ENCODE data around the gene TRMT61B. TPM values are rescaled to one million over a fixed set of nuclear protein-coding genes. Genes with fewer than 3 reads are reported as not detected.
A peak's percentile ranks its signal among the peaks of the same experiment; 100 is the strongest.

The TRMT61B gene
- total and polyA plus RNA-seq, 2 donors (not counting 1 experiment from before 2014, with no cell fraction given): 13.5 to 14.4 TPM

- Histone ChIP-seq H2AFZ (ENCODE audit: low read length) (peak within 1 kb of the TSS; percentile 93), H3K36me3 (ENCODE audit: control insufficient read depth, insufficient read depth, low read length) (no peaks in the 10 kb centered on the region), H3K9me3 (ENCODE audit: control insufficient read depth, insufficient read depth, low read depth, low read length) (no peaks in the 10 kb centered on the region), H3K9ac (ENCODE audit: insufficient read depth, low read length) (peak within 1 kb of the TSS; percentile 96), H3K27me3 (ENCODE audit: control insufficient read depth, insufficient read depth, low read length) (no peaks in the 10 kb centered on the region), H3K4me3 (replicated peaks in 1 of 4; ENCODE audit: control extremely low read depth in 1 of 4, insufficient read depth in 1 of 4, low read depth in 3 of 4, low read length in 4 of 4) (peak within 1 kb of the TSS; percentile 91 to 99 (median 97)), H3K79me2 (ENCODE audit: control insufficient read depth, insufficient read depth, low read length) (peaks cover 52% of the 10 kb centered on the region), H3K4me2 (ENCODE audit: extremely low read depth, insufficient read depth, low read length) (peak within 1 kb of the TSS; percentile 96), H4K20me1 (ENCODE audit: control insufficient read depth, extremely low read depth, insufficient read depth, low read length) (peaks cover 15% of the 10 kb centered on the region), H3K4me1 (ENCODE audit: control insufficient read depth, extremely low read depth, insufficient read depth, low read length) (peaks cover 10% of the 10 kb centered on the region), H3K27ac (ENCODE audit: insufficient read depth, low read length) (peak within 1 kb of the TSS; percentile 92)
- TF ChIP-seq CTCF (conservative IDR thresholded peaks at IDR 0.05 in 1 of 2, IDR thresholded peaks at IDR 0.05 in 1 of 2; ENCODE audit: low read depth in 1 of 2, low read length in 2 of 2) (no peak), EZH2 (IDR thresholded peaks at IDR 0.05; ENCODE audit: low read length, missing control alignments) (no peak)
- peak; percentile 99 to 100 for DNase-seq (ENCODE audit: low read depth in 2 of 2)
Observed at GRCh38 chr2:28894470-28895188, 24.5 kb upstream of the TRMT61B start, which contains the start of gene WDR43. TSS of gene WDR43 (plus strand) at chr2:28894667. CDS start at chr2:28894699, 32 bp downstream.

- H3K4me3 ChIP-seq (replicated peaks in 1 of 4; ENCODE audit: control extremely low read depth in 1 of 4, insufficient read depth in 1 of 4, low read depth in 3 of 4, low read length in 4 of 4): no peak overlapping the region
- peaks cover 10% of the 10 kb centered on the region for H3K4me1 ChIP-seq (ENCODE audit: control insufficient read depth, extremely low read depth, insufficient read depth, low read length)
- no peak overlapping the region for H3K9ac ChIP-seq (ENCODE audit: insufficient read depth, low read length)
- TF ChIP-seq CTCF (conservative IDR thresholded peaks at IDR 0.05 in 1 of 2, IDR thresholded peaks at IDR 0.05 in 1 of 2; ENCODE audit: low read depth in 1 of 2, low read length in 2 of 2) (no peak), EZH2 (IDR thresholded peaks at IDR 0.05; ENCODE audit: low read length, missing control alignments) (no peak)
- no peaks in the 10 kb centered on the region for H3K36me3 ChIP-seq (ENCODE audit: control insufficient read depth, insufficient read depth, low read length)
- H3K27me3 ChIP-seq (ENCODE audit: control insufficient read depth, insufficient read depth, low read length): no peaks in the 10 kb centered on the region
- no peak for DNase-seq (ENCODE audit: low read depth in 2 of 2)
- H2AFZ ChIP-seq (ENCODE audit: low read length): no peak overlapping the region
- H4K20me1 ChIP-seq (ENCODE audit: control insufficient read depth, extremely low read depth, insufficient read depth, low read length): peaks cover 13% of the 10 kb centered on the region
- no peak overlapping the region for H3K4me2 ChIP-seq (ENCODE audit: extremely low read depth, insufficient read depth, low read length)
- H3K27ac ChIP-seq (ENCODE audit: insufficient read depth, low read length): no peak overlapping the region
- no peaks in the 10 kb centered on the region for H3K9me3 ChIP-seq (ENCODE audit: control insufficient read depth, insufficient read depth, low read depth, low read length)
- H3K79me2 ChIP-seq (ENCODE audit: control insufficient read depth, insufficient read depth, low read length): peaks cover 40% of the 10 kb centered on the region
Observed at GRCh38 chr2:28893488-28893887, 23.4 kb upstream of the TRMT61B start.

GRCh38 chr2:28880193-28880592, 10.1 kb upstream of the TRMT61B start:
- no peak for DNase-seq (ENCODE audit: low read depth in 2 of 2)
- Histone ChIP-seq H3K4me2 (ENCODE audit: extremely low read depth, insufficient read depth, low read length) (no peak overlapping the region), H3K79me2 (ENCODE audit: control insufficient read depth, insufficient read depth, low read length) (no peaks in the 10 kb centered on the region), H4K20me1 (ENCODE audit: control insufficient read depth, extremely low read depth, insufficient read depth, low read length) (no peaks in the 10 kb centered on the region), H3K27me3 (ENCODE audit: control insufficient read depth, insufficient read depth, low read length) (no peaks in the 10 kb centered on the region), H3K4me1 (ENCODE audit: control insufficient read depth, extremely low read depth, insufficient read depth, low read length) (no peaks in the 10 kb centered on the region), H2AFZ (ENCODE audit: low read length) (no peak overlapping the region), H3K9ac (ENCODE audit: insufficient read depth, low read length) (no peak overlapping the region), H3K27ac (ENCODE audit: insufficient read depth, low read length) (no peak overlapping the region), H3K4me3 (replicated peaks in 1 of 4; ENCODE audit: control extremely low read depth in 1 of 4, insufficient read depth in 1 of 4, low read depth in 3 of 4, low read length in 4 of 4) (no peak overlapping the region), H3K36me3 (ENCODE audit: control insufficient read depth, insufficient read depth, low read length) (no peaks in the 10 kb centered on the region), H3K9me3 (ENCODE audit: control insufficient read depth, insufficient read depth, low read depth, low read length) (no peaks in the 10 kb centered on the region)
- TF ChIP-seq CTCF (conservative IDR thresholded peaks at IDR 0.05 in 1 of 2, IDR thresholded peaks at IDR 0.05 in 1 of 2; ENCODE audit: low read depth in 1 of 2, low read length in 2 of 2) (no peak), EZH2 (IDR thresholded peaks at IDR 0.05; ENCODE audit: low read length, missing control alignments) (no peak)
